GM04503 (cell line): Measurements from ENCODE around the gene JAG2.

Experiments
- DNase-seq: peaks from one replicate; pipeline ENCODE4 v3.0.0-alpha.2; 2012; ENCODE audit warnings: low read depth

JAG2 gene

DNA sequence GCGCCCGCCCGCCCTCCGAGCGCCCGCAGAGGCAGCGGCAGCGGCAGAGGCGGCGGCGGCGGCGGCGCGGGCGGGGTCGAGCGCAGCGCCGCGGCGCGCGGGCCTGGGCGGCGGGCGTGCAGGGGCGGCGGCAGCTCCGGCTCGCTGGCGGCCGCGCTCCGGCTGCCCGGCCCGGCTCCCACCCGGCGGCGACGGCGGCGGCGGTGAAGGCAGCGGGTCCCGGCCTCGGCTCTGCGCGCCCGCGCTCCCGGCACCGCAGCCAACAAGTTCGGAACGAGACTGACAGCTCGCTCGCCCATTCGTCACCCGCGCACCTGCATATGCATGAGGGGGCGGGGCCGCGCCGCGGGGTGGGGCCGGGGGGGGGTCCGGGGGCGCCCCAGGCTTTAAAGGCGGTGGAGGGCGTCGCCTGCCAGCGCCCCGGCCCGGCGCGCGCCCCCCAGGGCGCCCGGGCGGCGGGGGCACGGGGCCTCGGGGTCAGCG, at the start of gene JAG2:
Gene JAG2 (minus strand): TSS at position 281 of the 483 bp plus-strand sequence. CDS start 356 bp downstream, outside the sequence.
- DNase-seq: no peak

DNA sequence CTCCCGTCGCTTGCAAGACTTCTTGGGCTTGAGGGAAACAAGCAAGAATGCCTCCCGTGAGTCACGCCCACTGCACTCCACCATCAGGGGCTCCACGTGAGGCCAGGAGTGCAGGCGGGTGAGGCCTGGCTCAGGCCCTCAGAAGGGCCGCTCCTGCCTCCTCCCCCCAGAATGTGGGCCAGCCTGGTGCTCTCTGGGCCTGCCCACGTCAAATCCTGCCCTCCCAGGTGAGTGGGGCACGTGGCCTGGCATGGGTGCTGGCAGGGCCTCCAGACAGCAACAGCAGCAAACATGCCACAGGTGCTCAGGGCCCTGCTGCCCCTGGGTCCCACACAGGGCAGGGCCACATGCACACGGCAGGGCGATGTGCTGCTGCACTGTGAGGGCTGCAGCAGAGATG, 49.2 kb upstream of the JAG2 start:
- DNase-seq: no peak

DNA sequence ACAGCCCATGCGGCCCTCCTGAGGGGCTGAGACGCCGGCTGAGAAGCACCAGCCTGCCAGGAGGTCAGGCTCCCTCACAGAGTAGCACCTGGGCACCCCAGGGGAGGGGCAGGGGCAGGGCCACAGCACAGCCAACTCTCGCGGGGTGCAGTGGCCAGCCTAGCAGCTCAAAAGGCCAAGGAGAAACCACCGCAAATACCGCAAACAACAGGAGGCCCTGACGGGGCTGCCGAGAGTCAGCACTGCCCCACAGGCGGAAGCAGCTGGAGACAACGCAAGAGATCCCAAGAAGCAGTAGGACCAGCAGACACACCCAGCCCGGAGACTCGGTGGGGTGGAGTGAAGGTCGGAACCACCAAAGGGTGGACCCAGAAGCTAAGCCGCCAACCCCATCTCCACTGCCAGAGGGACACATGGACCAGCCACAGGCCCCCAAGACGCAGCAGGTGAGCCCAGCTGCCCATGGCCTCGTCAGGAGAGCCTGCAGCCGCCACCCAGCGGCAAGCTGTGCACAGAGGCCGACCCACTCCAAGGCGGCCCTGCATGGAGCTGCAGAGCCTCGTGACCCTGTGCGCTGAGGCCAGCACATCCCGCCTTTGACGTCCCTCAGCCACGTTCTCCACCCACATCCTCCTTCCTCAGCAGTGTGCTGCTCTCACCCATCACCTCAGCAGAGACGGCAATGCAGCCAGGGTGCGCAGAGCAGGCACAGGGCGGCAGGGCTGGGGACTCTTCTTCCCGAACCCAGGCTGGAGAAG, 48.1 kb upstream of the JAG2 start:
- DNase-seq: no peak

DNA sequence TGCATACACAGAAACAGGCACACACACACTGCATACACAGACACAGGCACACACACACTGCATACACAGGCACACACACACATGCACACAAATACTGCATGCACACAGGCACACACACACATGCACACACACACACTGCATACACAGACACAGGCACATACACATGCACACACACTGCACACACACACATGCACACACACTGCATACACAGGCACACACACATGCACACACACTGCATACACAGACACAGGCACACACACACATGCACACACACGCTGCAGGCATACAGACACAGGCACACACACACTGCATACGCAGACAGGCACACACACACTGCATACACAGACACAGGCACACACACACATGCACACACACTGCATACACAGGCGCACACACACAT, 47.0 kb upstream of the JAG2 start:
- DNase-seq: no peak

DNA sequence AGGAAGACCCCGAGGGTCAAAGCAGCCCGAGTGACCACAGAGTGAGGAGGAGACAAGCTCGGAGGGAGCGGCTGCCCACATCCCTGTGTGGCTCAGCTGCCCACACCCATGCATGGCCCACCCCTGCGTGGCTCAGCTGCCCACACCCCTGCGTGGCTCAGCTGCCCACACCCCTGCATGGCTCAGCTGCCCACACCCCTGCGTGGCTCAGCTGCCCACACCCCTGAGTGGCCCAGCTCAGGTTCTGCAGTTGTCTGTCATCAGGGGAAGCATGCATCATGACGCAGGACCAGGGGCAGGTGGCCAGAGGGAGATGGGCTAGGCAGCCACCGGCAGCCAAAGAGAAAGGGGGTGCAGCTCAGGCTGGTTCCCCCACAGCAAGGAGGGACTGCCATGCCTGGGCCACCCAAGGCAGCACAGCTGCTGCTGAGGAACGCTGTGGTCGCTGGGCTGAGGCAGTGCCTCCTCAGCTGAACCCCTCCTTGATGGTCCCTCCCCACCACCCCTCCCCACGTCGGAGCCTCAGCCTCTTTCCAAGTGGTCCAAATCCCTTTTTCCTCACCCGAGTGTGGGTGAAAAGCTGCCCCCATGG, 45.8 kb upstream of the JAG2 start:
- no peak for DNase-seq

DNA sequence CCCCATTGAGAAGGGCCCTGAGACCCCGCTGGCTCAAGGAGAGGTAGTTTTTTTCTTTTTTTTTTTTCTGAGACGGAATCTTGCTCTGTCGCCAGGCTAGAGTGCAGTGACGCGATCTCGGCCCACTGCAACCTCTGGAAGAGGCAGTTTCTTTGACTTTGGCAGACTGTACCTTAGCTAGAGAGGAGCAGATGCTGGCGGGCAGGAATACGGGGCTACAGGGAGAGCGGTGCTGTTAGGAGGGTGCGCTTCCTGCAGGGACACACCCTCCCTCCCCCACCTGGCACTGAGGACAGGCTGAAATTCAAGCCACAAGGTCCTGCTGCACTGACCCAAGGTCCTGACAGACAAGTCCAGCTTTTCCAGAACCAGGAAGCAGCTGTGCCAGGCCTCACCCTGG, 44.8 kb upstream of the JAG2 start:
- DNase-seq: no peak

DNA sequence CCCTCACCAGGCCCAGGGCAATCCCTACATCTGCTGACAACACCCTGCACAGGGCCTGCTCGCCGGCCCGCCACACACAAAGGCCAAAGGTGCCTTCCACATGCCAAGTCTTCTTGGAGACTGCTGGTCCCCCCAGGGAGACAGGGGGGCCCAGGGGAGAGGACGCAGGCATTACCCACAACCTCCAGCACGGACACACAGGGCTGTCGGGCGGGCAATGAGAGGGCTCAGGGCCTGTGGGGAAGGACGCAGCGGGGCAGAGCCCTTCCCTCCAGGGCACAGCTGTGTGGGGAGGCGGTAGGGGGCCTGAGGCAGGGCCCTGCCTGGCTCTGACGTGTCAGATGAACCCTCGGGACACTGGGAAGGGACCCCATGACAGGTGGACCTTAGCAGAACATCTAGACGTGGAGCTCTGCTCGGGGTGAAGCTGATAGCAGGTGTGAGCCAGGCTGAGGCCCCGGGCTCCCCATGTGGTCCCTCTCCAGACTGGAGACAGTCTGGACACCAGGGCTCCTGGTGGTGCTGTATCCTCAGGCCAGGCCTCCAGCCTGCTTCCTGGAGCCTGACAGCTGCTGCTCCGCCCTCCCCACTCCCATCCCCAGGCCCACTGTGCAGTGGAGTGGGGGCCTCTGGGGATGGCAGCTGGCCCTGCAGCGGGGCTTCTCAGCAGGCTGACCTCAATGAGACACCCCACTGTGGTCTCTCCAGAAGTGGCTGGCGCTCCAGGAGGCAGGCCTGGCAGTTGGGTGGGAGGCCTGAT, 44.1 kb upstream of the JAG2 start:
- no peak for DNase-seq

DNA sequence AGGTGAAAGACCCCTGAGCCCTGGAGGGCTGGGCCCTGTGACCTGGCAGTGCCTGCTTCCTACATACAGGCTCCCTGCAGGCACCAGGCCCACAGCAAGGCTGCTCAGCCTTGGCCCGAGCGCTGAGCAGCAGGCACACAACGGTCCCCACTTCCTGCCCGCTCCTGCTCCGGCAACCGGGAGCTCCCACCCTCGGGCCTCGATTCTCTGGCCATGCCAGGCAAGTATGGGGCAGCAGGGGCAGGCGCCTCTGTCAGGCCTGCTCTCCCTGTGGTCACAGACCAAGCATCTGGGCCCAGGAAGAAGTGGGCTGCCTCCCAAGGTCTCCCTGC, 43.1 kb upstream of the JAG2 start:
- no peak for DNase-seq

DNA sequence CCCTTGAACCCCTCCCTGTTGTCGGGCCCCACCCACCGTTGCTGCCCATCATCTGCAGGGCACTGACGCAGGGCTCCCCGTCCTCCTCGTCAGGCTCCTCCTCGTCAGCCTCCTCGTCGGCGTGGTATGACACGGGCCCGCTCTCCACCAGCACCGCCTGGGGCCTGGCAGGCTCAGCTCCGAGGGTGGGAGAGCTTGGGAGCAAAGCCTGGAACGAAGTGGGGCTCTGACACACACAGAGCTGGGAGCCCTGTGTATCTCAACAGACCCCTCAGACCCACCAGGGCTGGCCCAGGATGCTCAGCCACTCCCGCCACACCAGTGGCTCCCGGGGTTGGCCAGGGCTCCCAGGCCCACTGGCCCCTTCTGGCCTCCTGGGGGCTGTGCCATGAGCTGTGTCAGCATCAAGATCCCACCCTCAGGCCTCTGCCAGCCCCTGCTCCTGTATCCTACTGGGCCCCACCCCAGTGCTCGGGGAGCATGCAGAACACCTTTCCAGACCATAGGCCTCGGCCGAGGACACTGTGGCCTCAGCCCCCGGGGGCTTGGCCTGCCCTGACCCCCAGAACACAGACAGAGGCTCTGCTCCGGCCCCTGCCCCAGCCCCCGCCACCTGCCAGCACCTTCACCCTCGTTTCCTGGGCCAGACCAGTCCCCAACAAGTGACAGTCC, 42.6 kb upstream of the JAG2 start:
- no peak for DNase-seq

DNA sequence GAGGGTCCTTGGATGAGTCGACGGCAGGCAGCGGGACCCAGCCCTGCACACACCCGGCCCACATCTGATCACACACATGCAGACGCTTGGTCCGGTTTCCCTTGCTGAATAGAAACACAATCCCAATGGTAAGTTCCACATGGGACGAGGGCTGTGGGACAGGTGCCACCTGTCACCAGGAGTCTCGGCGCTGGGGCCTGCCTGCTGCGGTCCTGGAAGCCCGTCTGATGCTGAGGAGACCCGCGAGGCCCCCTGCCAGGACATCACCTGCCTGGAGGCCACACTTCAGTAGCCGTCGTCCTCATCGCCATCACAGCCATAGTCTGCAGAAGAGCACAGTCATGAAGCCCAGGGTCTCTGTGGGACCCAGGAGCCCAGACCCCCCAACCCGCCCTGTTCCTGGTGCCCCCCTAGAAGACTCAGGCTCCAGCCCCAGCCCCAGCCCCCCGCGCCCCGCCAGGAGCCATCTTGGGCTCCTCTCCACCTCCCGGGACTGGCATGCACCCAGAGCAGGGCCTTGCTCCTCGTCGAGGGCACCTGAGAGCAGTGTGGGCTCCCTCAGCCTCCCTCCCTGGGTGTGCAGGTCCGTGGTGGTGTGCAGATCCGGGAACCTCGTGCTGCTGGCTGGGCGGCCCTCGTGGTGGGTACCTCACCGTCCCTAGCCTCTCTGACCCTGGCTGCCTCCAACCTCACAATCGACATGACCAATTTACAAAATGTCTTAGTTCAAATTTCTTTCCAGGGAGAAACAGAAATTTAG, 41.9 kb upstream of the JAG2 start:
- DNase-seq: no peak

DNA sequence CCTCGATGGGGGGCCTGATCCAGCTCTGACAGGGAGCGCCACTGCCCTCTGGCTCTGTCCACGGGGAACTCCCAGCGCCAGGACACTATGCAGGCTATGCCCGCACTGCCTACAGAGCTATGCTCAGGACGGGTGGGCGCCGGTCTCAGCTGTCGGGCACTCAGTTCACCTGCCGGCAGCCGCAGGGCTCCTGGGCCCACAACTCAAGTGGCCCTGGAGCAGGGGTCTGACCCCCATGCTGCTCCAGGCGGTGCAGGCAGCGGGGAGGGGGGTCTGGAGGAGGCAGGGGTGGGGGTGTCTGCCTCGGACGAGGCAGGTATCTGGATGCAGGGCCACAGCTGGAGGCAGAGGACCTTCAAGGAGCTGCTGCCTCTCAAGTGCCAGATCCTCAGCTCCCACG, 41.1 kb upstream of the JAG2 start:
- no peak for DNase-seq

DNA sequence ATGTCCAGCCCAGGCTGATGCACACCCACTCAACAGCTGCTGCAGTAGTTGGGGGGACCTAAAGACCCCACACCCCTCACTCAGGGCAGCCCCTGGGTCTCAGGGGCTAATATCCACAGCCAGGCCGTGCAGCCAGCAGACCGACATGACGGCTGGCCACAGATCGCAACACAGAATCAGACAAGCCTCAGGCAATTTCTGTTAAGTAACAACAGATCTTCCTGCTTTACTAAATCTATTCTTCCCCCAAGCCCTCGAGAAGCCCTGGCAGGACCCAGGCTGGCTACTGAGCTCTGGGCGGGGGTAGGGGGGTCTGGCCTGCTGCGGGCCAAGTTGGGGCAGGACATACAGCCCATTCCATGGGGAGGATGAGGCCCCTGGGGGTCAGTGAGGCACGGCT, 40.5 kb upstream of the JAG2 start:
- DNase-seq: no peak

DNA sequence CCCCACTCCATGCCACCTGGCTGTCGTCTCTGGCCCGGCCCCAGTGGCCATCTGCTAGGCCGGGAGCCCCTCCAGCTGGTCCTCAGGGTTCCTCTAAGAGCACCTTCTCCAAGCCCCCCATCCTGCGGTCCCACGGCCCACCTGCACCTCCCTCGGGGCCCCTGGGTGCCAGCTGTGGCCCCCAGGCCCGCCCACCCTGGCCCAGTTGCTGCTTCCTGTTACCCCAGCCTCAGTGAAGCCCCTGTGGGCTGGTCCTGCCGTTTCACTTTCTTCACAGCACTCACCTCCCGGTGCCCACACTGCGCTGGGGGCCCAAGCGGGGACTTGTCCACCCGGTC, 40.1 kb upstream of the JAG2 start:
- no peak for DNase-seq

DNA sequence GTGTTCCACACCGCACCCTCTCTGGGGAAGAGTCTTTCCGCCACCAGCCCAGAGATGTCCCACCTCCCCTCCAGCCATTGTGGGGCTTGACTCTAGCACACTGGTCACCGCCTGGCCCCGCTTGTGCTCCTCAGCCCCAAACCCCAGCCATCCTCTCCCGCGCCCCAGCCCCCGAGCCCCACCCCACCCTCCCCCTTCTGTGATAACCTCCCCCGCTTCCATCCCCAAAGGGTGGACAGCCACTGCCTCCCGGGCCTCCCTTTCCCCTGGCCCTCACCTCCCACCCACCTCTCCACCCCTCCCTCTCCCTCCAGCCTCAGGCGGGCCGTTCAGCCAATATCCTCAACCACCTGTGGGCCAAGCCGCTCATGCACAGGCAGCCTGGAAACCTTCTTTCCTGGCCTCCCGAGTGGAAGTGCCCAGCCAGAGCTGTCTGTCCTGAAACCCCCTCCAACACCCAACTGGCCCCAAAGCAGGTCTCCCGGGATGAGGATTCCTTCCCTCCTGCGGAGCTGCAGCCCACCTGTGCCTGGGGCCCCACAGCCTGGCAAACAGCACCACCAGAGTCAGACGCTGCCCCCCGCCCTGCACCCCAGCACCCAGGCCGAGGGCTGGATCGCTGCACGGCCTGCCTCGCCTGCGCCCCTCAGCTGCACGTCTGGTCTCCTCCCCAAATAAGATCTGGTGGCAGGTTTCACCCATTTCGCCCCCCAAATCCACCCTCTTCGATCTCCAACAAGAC, 39.6 kb upstream of the JAG2 start:
- no peak for DNase-seq

DNA sequence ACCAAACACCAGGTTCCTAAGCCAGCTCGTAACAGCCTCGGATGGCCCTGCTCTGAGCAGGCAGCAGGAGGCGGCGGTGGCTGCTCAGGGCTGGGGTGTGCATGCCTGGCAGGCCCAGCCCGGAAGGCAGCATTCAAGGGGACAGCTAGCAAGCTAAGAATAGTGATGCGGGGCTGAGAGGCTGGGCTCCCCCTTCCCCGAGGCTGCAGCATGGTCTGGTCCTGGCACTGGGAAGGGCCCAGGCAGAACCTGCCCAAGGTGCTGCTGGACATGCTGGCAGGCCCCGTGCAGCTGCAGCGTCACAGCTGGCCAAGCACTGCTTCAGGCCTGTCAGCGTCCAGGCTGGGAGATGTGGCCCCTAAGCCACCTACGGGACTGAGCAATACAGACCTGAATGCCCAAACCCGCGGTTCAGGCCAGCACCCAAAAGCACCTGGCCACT, 38.9 kb upstream of the JAG2 start:
- no peak for DNase-seq

DNA sequence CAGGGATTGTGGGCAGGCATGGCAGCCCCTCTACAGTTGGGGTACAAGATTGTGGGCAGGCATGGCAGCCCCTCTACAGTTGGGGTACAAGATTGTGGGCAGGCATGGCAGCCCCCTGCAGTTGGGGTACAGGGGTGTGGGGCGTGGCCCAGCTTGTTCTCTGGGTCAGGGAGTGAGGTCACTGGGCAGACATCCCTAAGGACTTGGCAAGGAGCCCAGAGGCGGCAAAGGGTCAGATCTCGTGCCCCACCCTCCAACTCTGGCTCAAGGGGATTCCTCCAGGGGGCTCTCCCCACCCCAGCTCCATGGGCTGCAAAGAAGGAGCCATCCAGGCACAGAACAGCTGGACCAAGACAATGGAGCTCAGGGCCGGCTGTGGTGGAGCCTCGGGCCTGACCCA, 38.3 kb upstream of the JAG2 start:
- no peak for DNase-seq

DNA sequence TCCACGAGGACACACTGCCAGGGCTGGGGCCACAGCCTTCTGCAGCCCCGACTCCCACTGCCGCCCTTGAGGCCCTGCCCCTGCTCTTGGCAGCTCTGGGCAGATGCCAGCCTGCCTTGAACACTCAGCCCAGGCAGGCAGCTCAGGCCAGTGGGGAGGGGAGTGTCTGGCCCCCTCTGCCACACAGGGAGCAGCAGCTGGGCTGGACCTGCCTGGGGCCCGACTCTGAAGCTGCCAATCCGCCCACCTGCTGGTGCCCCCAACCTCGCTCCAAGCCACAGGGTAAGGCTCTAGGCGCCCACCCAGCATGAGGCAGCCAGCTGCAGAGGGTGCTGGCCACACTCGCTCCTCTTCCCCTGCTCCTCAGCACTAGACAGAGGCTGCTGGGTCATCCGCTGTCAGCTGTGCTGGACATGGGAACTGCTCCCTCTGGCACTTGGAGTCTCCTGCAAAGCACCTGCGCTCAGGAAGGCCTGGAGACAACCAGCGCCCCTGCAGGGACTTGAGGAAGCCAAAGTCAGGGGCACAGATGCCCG, 37.2 kb upstream of the JAG2 start:
- no peak for DNase-seq

DNA sequence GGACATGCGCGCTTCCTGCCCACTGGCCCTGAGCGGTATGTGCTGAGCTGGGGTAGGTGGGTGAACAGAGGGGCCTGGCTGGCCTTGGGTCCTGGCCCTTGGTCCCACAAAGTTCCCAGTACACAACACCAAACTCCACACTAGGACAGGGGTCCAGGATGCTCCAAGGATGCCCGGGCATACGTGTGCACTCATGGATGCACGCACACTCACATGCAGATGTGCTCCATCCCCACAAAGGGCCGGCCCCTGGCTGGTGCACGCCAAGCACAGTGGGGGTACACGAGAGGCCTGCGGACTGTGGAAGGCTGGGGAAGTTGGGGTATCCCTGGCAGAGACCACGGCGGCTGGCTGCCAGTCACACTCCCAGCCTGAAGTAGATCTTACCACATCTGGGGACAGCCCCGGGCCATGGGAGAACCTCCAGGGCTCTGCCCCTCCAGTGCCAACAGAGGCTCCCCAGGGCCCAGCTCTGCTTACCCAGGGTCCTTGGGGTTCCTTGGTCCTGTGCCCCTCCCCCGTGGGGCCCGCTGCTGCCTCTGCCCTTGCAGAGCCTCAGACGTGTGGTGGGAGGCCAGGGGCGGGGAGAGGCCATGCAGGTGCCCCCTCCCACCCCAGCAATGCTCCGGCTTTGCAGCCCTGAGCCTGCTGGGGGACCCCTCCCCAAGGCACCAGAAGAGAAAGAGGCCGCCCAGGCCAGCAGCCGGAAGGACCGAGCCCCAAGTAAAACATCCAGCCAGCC, 36.5 kb upstream of the JAG2 start:
- DNase-seq: no peak

DNA sequence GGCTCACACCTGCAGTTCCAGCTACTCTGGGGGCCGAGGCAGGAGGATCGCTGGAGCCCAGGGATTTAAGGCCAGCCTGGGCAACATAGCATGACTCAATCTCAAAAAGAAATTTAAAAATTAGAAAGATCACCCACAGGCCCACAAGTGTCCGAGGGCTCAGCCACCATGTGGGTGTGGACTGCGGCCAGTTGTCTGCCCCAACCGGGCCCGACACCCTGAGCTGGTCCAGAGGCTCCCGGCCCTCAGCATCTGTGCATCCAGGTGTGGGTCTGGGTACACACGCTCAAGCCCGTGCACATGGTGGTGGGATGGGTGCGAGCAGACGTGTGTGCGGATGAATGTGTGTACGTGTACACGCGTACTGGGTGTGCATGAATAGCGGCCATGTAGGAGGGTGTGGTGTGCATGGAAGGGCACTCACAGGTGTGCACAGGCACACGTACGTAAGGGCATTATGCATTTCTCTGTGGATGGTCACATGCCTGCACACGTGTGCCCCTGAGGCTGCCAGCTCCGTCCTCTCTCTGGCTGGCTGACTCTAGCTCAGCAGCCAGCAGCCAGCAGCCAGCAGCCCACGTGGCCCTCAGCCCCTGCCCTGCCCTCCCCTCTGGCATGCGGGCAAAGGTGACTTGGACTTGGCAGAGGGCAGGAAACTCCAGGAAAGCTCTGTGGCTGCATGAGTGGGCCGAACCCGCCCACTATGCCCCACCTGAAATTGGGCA, 35.8 kb upstream of the JAG2 start:
- DNase-seq: no peak

DNA sequence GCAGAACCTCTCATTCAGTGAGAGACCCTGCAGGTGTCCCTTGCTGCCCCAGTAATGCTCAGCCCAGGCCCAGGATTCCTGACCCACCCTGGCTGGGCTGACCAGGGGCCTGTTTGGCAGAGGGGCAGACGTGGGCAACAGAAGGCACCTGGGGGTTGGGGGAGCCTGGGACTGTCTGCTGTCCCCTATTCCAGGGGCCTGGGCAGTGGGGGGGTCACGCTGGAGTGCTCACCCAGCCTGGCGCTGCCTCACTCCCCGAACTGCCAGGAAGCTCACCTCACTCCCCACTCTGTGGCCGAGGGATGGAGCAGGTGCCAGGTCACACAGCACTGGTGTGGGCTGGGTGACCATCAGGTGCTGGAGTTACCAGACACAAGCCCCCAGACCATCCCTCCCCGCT, 35.1 kb upstream of the JAG2 start:
- DNase-seq: no peak
